GM12878 (cell line): ENCODE results near the gene TNP2. TPM values are rescaled to one million over a fixed set of nuclear protein-coding genes. Genes with fewer than 3 reads are reported as not detected.
A peak's percentile ranks its signal among the peaks of the same experiment; 100 is the strongest.

Experiments
- BCL11A ChIP-seq: IDR thresholded peaks from 2 replicates; pipeline ENCODE4 v1.6.1; 2011; ENCODE audit warnings: low read depth, low read length
- BHLHE40 ChIP-seq, 2 experiments: fragments of 450-650 bp in 1 of 2; IDR thresholded peaks; 2 replicates each; pipeline ENCODE4 v1.6.1; 2011 to 2017; ENCODE audit warnings: low read depth in 2 of 2, borderline replicate concordance in 1 of 2, improper control_type of control experiment in 1 of 2, low read length in 1 of 2, mild to moderate bottlenecking in 1 of 2
- CHD1 ChIP-seq: IDR thresholded peaks from 2 replicates; pipeline ENCODE4 v1.6.1; 2012; ENCODE audit warnings: low read depth, low read length, improper control_type of control experiment
- EED ChIP-seq: sonication (generic); IDR thresholded peaks from 2 replicates; pipeline ENCODE4 v1.6.1; 2016; ENCODE audit warnings: antibody characterized with exemption, low read depth
- GABPA ChIP-seq: IDR thresholded peaks from 2 replicates; pipeline ENCODE4 v1.6.1; 2014; ENCODE audit warnings: antibody characterized with exemption, low read depth, mild to moderate bottlenecking, inconsistent platforms
- JUNB ChIP-seq: IDR thresholded peaks from 2 replicates; pipeline ENCODE4 v1.6.1; 2016; ENCODE audit warnings: antibody characterized with exemption, mild to moderate bottlenecking
- KAT2A ChIP-seq: conservative IDR thresholded peaks from 2 replicates; pipeline ENCODE4 v1.6.1; 2011; ENCODE audit warnings: low read depth, low read length; ENCODE audit not compliant: control insufficient read depth
- MXI1 ChIP-seq: fragments of 150-350 bp; IDR thresholded peaks from 2 replicates; pipeline ENCODE4 v1.6.1; 2011; ENCODE audit warnings: low read depth, mild to moderate bottlenecking, inconsistent platforms, low read length, improper control_type of control experiment
- PAX5 ChIP-seq: IDR thresholded peaks from 2 replicates; pipeline ENCODE4 v1.6.1; 2011; ENCODE audit warnings: low read depth, low read length, borderline replicate concordance
- PML ChIP-seq: IDR thresholded peaks from 2 replicates; pipeline ENCODE4 v1.6.1; 2012; ENCODE audit warnings: low read length, inconsistent platforms
- RAD21 ChIP-seq: IDR thresholded peaks from 2 replicates; pipeline ENCODE4 v1.6.1; 2011; ENCODE audit warnings: mild to moderate bottlenecking, low read depth, low read length, moderate library complexity; ENCODE audit not compliant: insufficient read depth
- RAD51 ChIP-seq: fragments of 450-650 bp; IDR thresholded peaks from 2 replicates; pipeline ENCODE4 v1.6.1; 2016; ENCODE audit warnings: moderate library complexity, mild to moderate bottlenecking, inconsistent platforms
- RB1 ChIP-seq: fragments of 450-650 bp; formaldehyde crosslinking; IDR thresholded peaks from 2 replicates; pipeline ENCODE4 v1.6.1; 2017; ENCODE audit warnings: mild to moderate bottlenecking, borderline replicate concordance
- RELA ChIP-seq: fragments of 450-650 bp; IDR thresholded peaks from 2 replicates; pipeline ENCODE4 v1.8.0; 2014; ENCODE audit warnings: borderline replicate concordance; ENCODE audit not compliant: partially characterized antibody
- SMAD5 ChIP-seq: IDR thresholded peaks from 2 replicates; pipeline ENCODE4 v1.6.1; 2016; ENCODE audit warnings: antibody characterized with exemption, low read depth
- SRF ChIP-seq, 2 experiments: IDR thresholded peaks; 2 replicates each; pipeline ENCODE4 v1.6.1; 2011; ENCODE audit warnings: low read depth in 2 of 2, low read length in 2 of 2, mild to moderate bottlenecking in 1 of 2, moderate library complexity in 1 of 2
- SUPT20H ChIP-seq: IDR thresholded peaks from 2 replicates; pipeline ENCODE4 v1.6.1; 2011; ENCODE audit warnings: low read depth, mild to moderate bottlenecking, low read length, moderate library complexity, borderline replicate concordance; ENCODE audit not compliant: control insufficient read depth
- SUZ12 ChIP-seq: fragments of 200-600 bp; sonication (generic); IDR thresholded peaks from one replicate; pipeline ENCODE4 v1.6.1; 2018; ENCODE audit warnings: antibody characterized with exemption, mild to moderate bottlenecking; ENCODE audit not compliant: unreplicated experiment
- YY1 ChIP-seq: IDR thresholded peaks from 2 replicates; pipeline ENCODE4 v1.6.1; 2011; ENCODE audit warnings: low read depth, mild to moderate bottlenecking, low read length
- ZNF384 ChIP-seq: IDR thresholded peaks from 2 replicates; pipeline ENCODE4 v1.6.1; 2012; ENCODE audit warnings: low read depth, mild to moderate bottlenecking, low read length, improper control_type of control experiment, borderline replicate concordance
- ZZZ3 ChIP-seq: IDR thresholded peaks from 2 replicates; pipeline ENCODE4 v1.6.1; 2011; ENCODE audit warnings: low read depth; ENCODE audit not compliant: control insufficient read depth, insufficient read length
- polyA plus RNA-seq, 11 experiments: library from polyadenylated mRNA; depleted of rRNA in 4 of 11; unstranded in 6 of 11; stranded (reverse) in 5 of 11; fragments of >200 nt; fragmentation: Nextera tagmentation in 4 of 11; fragmentation: Illumina TruSeq in 1 of 11; extraction: Ambion mirVana in 4 of 11; extraction: Trizol in 1 of 11; gene quantifications; 1 replicate in 1 of 11; 2 replicates in 10 of 11; pipeline versions ENCODE4 v1.2.1 to v1.2.3, GENCODE V29; 2011 to 2016; ENCODE audit warnings: inconsistent platforms in 2 of 11, missing spikeins in 2 of 11, low read depth in 1 of 11
- total RNA-seq, 4 experiments: library from RNA; depleted of rRNA in 3 of 4; stranded (reverse); fragments of >200 nt in 3 of 4; fragmentation: Illumina TruSeq in 1 of 4; extraction: Trizol in 1 of 4; gene quantifications; 2 replicates each; pipeline versions ENCODE4 v1.2.1 to v1.2.3, GENCODE V29; 2013 to 2021
- TF ChIP-seq, protein P1 (sequence below): fragments of 450-650 bp; formaldehyde crosslinking; IDR thresholded peaks from 2 replicates; pipeline ENCODE4 v1.4.0; 2020; ENCODE audit warnings: mild to moderate bottlenecking, moderate library complexity
- TF ChIP-seq, protein P2 (sequence below): IDR thresholded peaks from 2 replicates; pipeline ENCODE4 v1.6.1; 2012; ENCODE audit warnings: low read length, inconsistent platforms
- TF ChIP-seq, protein P3 (sequence below): fragments of 450-650 bp; IDR thresholded peaks from 2 replicates; pipeline ENCODE4 v1.6.1; 2017; ENCODE audit warnings: mild to moderate bottlenecking

The TNP2 gene
- total and polyA plus RNA-seq, 10 of the 15 experiments (the other 5 are each of a cell fraction or from before 2014, with no cell fraction given) = not detected

GRCh38 chr16:11232852-11233726 lies 36.0 kb downstream of the TNP2 start (continued):
- TF ChIP-seq, protein P1, sequence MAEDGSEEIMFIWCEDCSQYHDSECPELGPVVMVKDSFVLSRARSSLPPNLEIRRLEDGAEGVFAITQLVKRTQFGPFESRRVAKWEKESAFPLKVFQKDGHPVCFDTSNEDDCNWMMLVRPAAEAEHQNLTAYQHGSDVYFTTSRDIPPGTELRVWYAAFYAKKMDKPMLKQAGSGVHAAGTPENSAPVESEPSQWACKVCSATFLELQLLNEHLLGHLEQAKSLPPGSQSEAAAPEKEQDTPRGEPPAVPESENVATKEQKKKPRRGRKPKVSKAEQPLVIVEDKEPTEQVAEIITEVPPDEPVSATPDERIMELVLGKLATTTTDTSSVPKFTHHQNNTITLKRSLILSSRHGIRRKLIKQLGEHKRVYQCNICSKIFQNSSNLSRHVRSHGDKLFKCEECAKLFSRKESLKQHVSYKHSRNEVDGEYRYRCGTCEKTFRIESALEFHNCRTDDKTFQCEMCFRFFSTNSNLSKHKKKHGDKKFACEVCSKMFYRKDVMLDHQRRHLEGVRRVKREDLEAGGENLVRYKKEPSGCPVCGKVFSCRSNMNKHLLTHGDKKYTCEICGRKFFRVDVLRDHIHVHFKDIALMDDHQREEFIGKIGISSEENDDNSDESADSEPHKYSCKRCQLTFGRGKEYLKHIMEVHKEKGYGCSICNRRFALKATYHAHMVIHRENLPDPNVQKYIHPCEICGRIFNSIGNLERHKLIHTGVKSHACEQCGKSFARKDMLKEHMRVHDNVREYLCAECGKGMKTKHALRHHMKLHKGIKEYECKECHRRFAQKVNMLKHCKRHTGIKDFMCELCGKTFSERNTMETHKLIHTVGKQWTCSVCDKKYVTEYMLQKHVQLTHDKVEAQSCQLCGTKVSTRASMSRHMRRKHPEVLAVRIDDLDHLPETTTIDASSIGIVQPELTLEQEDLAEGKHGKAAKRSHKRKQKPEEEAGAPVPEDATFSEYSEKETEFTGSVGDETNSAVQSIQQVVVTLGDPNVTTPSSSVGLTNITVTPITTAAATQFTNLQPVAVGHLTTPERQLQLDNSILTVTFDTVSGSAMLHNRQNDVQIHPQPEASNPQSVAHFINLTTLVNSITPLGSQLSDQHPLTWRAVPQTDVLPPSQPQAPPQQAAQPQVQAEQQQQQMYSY = 0 out of 2 replicates have a peak, but pooled peaks have one; percentile 57
- no peak for TF ChIP-seq ZZZ3
- TF ChIP-seq YY1 = no peak
- 0 out of 2 replicates have a peak, but pooled peaks have one; percentile 45 for TF ChIP-seq RAD51
- TF ChIP-seq MXI1 = no peak
- no peak for TF ChIP-seq SMAD5
- TF ChIP-seq ZNF384 = no peak
- no peak for TF ChIP-seq SUZ12
- TF ChIP-seq, protein P2, sequence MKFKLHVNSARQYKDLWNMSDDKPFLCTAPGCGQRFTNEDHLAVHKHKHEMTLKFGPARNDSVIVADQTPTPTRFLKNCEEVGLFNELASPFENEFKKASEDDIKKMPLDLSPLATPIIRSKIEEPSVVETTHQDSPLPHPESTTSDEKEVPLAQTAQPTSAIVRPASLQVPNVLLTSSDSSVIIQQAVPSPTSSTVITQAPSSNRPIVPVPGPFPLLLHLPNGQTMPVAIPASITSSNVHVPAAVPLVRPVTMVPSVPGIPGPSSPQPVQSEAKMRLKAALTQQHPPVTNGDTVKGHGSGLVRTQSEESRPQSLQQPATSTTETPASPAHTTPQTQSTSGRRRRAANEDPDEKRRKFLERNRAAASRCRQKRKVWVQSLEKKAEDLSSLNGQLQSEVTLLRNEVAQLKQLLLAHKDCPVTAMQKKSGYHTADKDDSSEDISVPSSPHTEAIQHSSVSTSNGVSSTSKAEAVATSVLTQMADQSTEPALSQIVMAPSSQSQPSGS = no peak
- no peak for TF ChIP-seq RB1
- no peak for TF ChIP-seq SUPT20H
- TF ChIP-seq RELA = peak; percentile 66
- no peak for TF ChIP-seq CHD1
- peak; percentile 27 for TF ChIP-seq RAD21
- TF ChIP-seq, protein P3, sequence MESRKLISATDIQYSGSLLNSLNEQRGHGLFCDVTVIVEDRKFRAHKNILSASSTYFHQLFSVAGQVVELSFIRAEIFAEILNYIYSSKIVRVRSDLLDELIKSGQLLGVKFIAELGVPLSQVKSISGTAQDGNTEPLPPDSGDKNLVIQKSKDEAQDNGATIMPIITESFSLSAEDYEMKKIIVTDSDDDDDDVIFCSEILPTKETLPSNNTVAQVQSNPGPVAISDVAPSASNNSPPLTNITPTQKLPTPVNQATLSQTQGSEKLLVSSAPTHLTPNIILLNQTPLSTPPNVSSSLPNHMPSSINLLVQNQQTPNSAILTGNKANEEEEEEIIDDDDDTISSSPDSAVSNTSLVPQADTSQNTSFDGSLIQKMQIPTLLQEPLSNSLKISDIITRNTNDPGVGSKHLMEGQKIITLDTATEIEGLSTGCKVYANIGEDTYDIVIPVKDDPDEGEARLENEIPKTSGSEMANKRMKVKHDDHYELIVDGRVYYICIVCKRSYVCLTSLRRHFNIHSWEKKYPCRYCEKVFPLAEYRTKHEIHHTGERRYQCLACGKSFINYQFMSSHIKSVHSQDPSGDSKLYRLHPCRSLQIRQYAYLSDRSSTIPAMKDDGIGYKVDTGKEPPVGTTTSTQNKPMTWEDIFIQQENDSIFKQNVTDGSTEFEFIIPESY = no peak
- peak; percentile 90; the same call in 1 of the 2 replicates for TF ChIP-seq EED
- TF ChIP-seq JUNB = no peak; the same call in 1 of the 2 replicates
- peak in 1 of 2 experiments; percentile 67; a peak in 2 of 4 replicates for TF ChIP-seq BHLHE40 (IDR thresholded peaks at IDR 0.05; ENCODE audit: borderline replicate concordance in 1 of 2, low read depth in 2 of 2, low read length in 1 of 2)
- no peak for TF ChIP-seq BCL11A
- TF ChIP-seq PML = no peak
- TF ChIP-seq GABPA = no peak
- TF ChIP-seq PAX5 = peak; percentile 35; the same call in 1 of the 2 replicates
- no peak for TF ChIP-seq KAT2A
- no peak for TF ChIP-seq SRF (IDR thresholded peaks at IDR 0.05; ENCODE audit: low read depth in 2 of 2, low read length in 2 of 2)
